ENCODE results near the gene RDH14. TPM values are rescaled to one million over a fixed set of nuclear protein-coding genes. Genes with fewer than 3 reads are reported as not detected.

The RDH14 gene
- total RNA-seq, 1 donor from 2014 or later, result 18.8 TPM

- Mint-ChIP-seq H3K4me1 (ENCODE audit: low read depth) (peaks cover 64% of the 10 kb centered on the region), H3K9me3 (ENCODE audit: low read depth) (peaks cover under 1% of the 10 kb centered on the region), H3K36me3 (ENCODE audit: low read depth) (peaks cover 11% of the 10 kb centered on the region), H3K27me3 (ENCODE audit: low read depth) (no peaks in the 10 kb centered on the region), H3K27ac (ENCODE audit: unreplicated experiment) (peak overlapping the region; percentile 2), H3K4me3 (ENCODE audit: unreplicated experiment) (no peak overlapping the region)
- DNase-seq (ENCODE audit: low spot score), result no peak
- no peak for TF ChIP-seq CTCF (IDR thresholded peaks at IDR 0.05)
These were observed 3.3 kb downstream of the RDH14 start for GRCh38 chr2:18557121-18557520.

GRCh38 chr2:18552351-18553077 is 7.9 kb downstream of the RDH14 start:
- TF ChIP-seq CTCF (IDR thresholded peaks at IDR 0.05), result no peak
- peak overlapping the region; percentile 63 for H3K27ac Mint-ChIP-seq (ENCODE audit: unreplicated experiment)
- H3K27me3 Mint-ChIP-seq (ENCODE audit: low read depth), result no peaks in the 10 kb centered on the region
- peaks cover 36% of the 10 kb centered on the region for H3K4me1 Mint-ChIP-seq (ENCODE audit: low read depth)
- H3K9me3 Mint-ChIP-seq (ENCODE audit: low read depth), result peaks cover 3% of the 10 kb centered on the region
- no peak overlapping the region for H3K4me3 Mint-ChIP-seq (ENCODE audit: unreplicated experiment)
- H3K36me3 Mint-ChIP-seq (ENCODE audit: low read depth), result peaks cover 14% of the 10 kb centered on the region
- DNase-seq (ENCODE audit: low spot score), result no peak

GRCh38 chr2:18551623-18552022 is 8.8 kb downstream of the RDH14 start:
- H3K27ac Mint-ChIP-seq (ENCODE audit: unreplicated experiment), result no peak overlapping the region

GRCh38 chr2:18551169-18551568 is 9.3 kb downstream of the RDH14 start:
- Mint-ChIP-seq H3K27me3 (ENCODE audit: low read depth) (no peaks in the 10 kb centered on the region), H3K4me1 (ENCODE audit: low read depth) (peaks cover 29% of the 10 kb centered on the region), H3K4me3 (ENCODE audit: unreplicated experiment) (no peak overlapping the region), H3K9me3 (ENCODE audit: low read depth) (peaks cover 3% of the 10 kb centered on the region), H3K27ac (ENCODE audit: unreplicated experiment) (no peak overlapping the region), H3K36me3 (ENCODE audit: low read depth) (peaks cover 14% of the 10 kb centered on the region)
- no peak for TF ChIP-seq CTCF (IDR thresholded peaks at IDR 0.05)
- no peak for DNase-seq (ENCODE audit: low spot score)

More at GRCh38 chr2:18551623-18552022, 8.8 kb downstream of the RDH14 start:
- H3K4me3 Mint-ChIP-seq (ENCODE audit: unreplicated experiment), result no peak overlapping the region
- no peak for DNase-seq (ENCODE audit: low spot score)
- H3K4me1 Mint-ChIP-seq (ENCODE audit: low read depth), result peaks cover 29% of the 10 kb centered on the region
- H3K9me3 Mint-ChIP-seq (ENCODE audit: low read depth), result peaks cover 3% of the 10 kb centered on the region
- H3K27me3 Mint-ChIP-seq (ENCODE audit: low read depth), result no peaks in the 10 kb centered on the region
- TF ChIP-seq CTCF (IDR thresholded peaks at IDR 0.05), result no peak
- H3K36me3 Mint-ChIP-seq (ENCODE audit: low read depth), result peaks cover 14% of the 10 kb centered on the region

GRCh38 chr2:18550433-18550832 is 10.0 kb downstream of the RDH14 start:
- Mint-ChIP-seq H3K27me3 (ENCODE audit: low read depth) (no peaks in the 10 kb centered on the region), H3K4me1 (ENCODE audit: low read depth) (peaks cover 29% of the 10 kb centered on the region), H3K4me3 (ENCODE audit: unreplicated experiment) (no peak overlapping the region), H3K27ac (ENCODE audit: unreplicated experiment) (no peak overlapping the region), H3K36me3 (ENCODE audit: low read depth) (peaks cover 12% of the 10 kb centered on the region), H3K9me3 (ENCODE audit: low read depth) (peaks cover 3% of the 10 kb centered on the region)
- no peak for TF ChIP-seq CTCF (IDR thresholded peaks at IDR 0.05)
- no peak for DNase-seq (ENCODE audit: low spot score)

All from chondrocyte (in vitro differentiated cells).